ENCODE results near the gene CTBP2. TPM values are rescaled to one million over a fixed set of nuclear protein-coding genes. Genes with fewer than 3 reads are reported as not detected.
A peak's percentile ranks its signal among the peaks of the same experiment; 100 is the strongest.

Gene CTBP2
- total RNA-seq, 1 experiment from 2014 or later = 212 TPM

DNA sequence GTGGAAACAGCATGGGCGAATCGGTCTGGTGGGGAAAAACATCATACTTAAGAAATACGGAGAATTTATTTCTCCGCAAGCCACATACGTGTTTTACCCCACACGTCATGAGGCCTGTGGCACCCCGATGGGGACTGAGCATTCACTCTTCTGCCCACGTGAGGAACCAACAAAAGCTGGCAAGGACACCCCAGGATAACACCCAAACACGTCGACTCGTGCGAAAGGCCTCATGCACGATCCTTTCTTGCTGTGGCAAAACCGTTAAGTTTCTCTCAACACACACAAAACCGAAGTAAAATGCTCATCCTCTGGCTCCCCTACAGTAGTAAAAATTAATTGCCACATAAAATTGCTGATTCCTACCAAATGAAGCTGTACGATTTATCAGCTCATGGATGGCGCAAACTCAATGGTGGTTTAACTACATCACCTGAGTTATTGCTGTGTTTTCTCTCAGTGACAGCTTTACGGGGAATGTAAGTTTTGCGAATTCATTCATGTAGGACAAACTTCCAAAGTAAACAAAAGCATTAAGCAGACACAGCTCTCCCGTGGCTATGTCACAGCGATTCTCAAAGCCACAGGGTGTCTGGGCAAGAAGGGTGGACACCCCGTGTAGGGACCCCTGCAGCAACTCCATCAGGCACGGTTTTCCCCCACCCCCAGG lies 97.0 kb downstream of the CTBP2 start:
- no peak overlapping the region for H2BK120ac ChIP-seq (ENCODE audit: low read depth, low read length, poor library complexity, severe bottlenecking)
- Mint-ChIP-seq H3K36me3 (ENCODE audit: insufficient read depth in 1 of 3, low read depth in 3 of 3) (peaks cover 40 to 68% (median 57%) of the 10 kb centered on the region in 3 experiments), H3K27me3 (ENCODE audit: low read depth) (no peaks in the 10 kb centered on the region; the same call in none of the 2 replicates), H3K9me3 (no peaks in the 10 kb centered on the region), H3K27ac (peak overlapping the region in 2 of 3 experiments; percentile 86 to 92; a peak in 2 of 7 replicates), H3K4me3 (no peak overlapping the region), H3K4me1 (peaks cover 77 to 82% of the 10 kb centered on the region in 2 experiments)
- H2BK5ac ChIP-seq (ENCODE audit: insufficient read length, low read length) = no peak overlapping the region
- H3K79me2 ChIP-seq (ENCODE audit: insufficient read depth, low read length) = peaks cover 62% of the 10 kb centered on the region; the same call in 1 of the 2 replicates
- H4K8ac ChIP-seq (replicated peaks; ENCODE audit: insufficient read length, low read depth, low read length) = no peak overlapping the region
- H2BK15ac ChIP-seq (ENCODE audit: low read depth, low read length) = no peak overlapping the region
- H4K91ac ChIP-seq (ENCODE audit: insufficient read length, low read depth, low read length) = no peak overlapping the region
- H3K4me1 ChIP-seq (ENCODE audit: insufficient read depth, low read length) = peaks cover 13% of the 10 kb centered on the region; the same call in 1 of the 2 replicates
- WGBS (ENCODE audit: extremely low coverage, insufficient read length, low lambda C conversion rate) = no CpG with 5 or more reads among the region's 23 CpGs
- no peaks in the 10 kb centered on the region for H3K9me3 ChIP-seq (ENCODE audit: control insufficient read depth, low read depth, low read length)
- H3K79me1 ChIP-seq (ENCODE audit: insufficient read depth, low read depth, low read length, poor library complexity, severe bottlenecking) = peaks cover 20% of the 10 kb centered on the region
- H3K23ac ChIP-seq (ENCODE audit: insufficient read length, low read depth, low read length) = no peak overlapping the region
- no peak for TF ChIP-seq CTCF (conservative IDR thresholded peaks at IDR 0.05)
- H3K14ac ChIP-seq (ENCODE audit: insufficient read depth, low read length) = no peak overlapping the region
- no peak overlapping the region for H3K4ac ChIP-seq (ENCODE audit: low read depth, low read length)
- no peak overlapping the region for H3K56ac ChIP-seq (ENCODE audit: insufficient read length, low read depth, low read length)
- H4K20me1 ChIP-seq (ENCODE audit: control insufficient read depth, insufficient read depth, insufficient read length) = peaks cover 6% of the 10 kb centered on the region
- no peak overlapping the region for H2AFZ ChIP-seq (ENCODE audit: low read length)
- no peak overlapping the region for H3K9ac ChIP-seq (ENCODE audit: extremely low read depth, insufficient read length, low read length)
- H3T11ph ChIP-seq (ENCODE audit: low read length) = no peak overlapping the region
- H3K27me3 ChIP-seq (ENCODE audit: insufficient read depth, low read length) = no peaks in the 10 kb centered on the region
- H3K23me2 ChIP-seq (ENCODE audit: insufficient read length, low read depth, low read length, poor library complexity, severe bottlenecking) = no peaks in the 10 kb centered on the region
- H3K27ac ChIP-seq (ENCODE audit: insufficient read length, low read depth, low read length) = no peak overlapping the region
- H3K18ac ChIP-seq (ENCODE audit: insufficient read length, low read depth, low read length) = no peak overlapping the region
- no peak overlapping the region for H2BK20ac ChIP-seq (ENCODE audit: low read depth, low read length, poor library complexity, severe bottlenecking)
- H2AK5ac ChIP-seq (ENCODE audit: insufficient read length, low read length) = no peak overlapping the region
- no peak overlapping the region for H2BK12ac ChIP-seq (ENCODE audit: insufficient read length, low read depth, low read length)
- H4K5ac ChIP-seq (ENCODE audit: insufficient read length, low read depth, low read length) = no peak overlapping the region
- DNase-seq = no peak
- no peak overlapping the region for H3K4me2 ChIP-seq (ENCODE audit: insufficient read depth, insufficient read length, low read length)
